Mononuclear cell (primary cell): Measurements from ENCODE around the gene CILP2. TPM values are rescaled to one million over a fixed set of nuclear protein-coding genes. Genes with fewer than 3 reads are reported as not detected.

Experiments
- H3K27me3 ChIP-seq: 2 replicates; pipeline ENCODE4 v1.6.0; 2011; ENCODE audit warnings: low read length, control low read depth; ENCODE audit not compliant: insufficient read depth
- H3K4me1 ChIP-seq: 2 replicates; pipeline ENCODE4 v1.5.1; 2011; ENCODE audit warnings: mild to moderate bottlenecking, low read length, control low read depth; ENCODE audit not compliant: insufficient read depth
- H3K4me3 ChIP-seq: 2 replicates; pipeline ENCODE4 v1.5.1; 2011; ENCODE audit warnings: mild to moderate bottlenecking, low read length, moderate library complexity
- H3K9me3 ChIP-seq: 2 replicates; pipeline ENCODE4 v1.5.1; 2011; ENCODE audit warnings: low read depth, mild to moderate bottlenecking, control low read depth, low read length
- total RNA-seq: library from RNA; depleted of rRNA; stranded (reverse); fragments of >200 nt; gene quantifications from one replicate; pipeline ENCODE4 v1.2.3, GENCODE V29; 2012

CILP2 gene
- total RNA-seq, 1 donor: 0.31 TPM

DNA sequence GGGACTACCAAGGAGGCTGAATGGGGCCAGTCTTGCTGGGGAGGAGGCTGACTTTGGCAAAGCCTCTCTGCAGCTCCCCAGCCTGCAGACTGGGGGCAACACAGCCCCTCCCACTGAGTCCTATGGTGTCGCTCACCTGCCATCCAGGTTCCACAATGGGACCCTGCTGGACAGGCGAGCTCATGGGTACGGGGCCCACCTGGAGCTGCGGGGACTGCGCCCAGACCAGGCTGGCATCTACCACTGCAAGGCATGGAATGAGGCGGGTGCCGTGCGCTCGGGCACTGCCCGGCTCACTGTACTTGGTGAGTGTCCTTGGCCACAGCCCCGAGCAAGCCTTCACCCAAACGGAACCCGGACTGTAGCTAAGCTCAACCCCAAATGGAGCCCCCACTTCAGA is 5.0 kb downstream of the CILP2 start:
- no peaks in the 10 kb centered on the region for H3K9me3 ChIP-seq
- H3K4me3 ChIP-seq: no peak overlapping the region
- H3K4me1 ChIP-seq: peaks cover 28% of the 10 kb centered on the region
- peaks cover 15% of the 10 kb centered on the region for H3K27me3 ChIP-seq

- peaks cover 10% of the 10 kb centered on the region for H3K27me3 ChIP-seq
Measured at GRCh38 chr19:19543640-19544039, 5.6 kb downstream of the CILP2 start.

DNA sequence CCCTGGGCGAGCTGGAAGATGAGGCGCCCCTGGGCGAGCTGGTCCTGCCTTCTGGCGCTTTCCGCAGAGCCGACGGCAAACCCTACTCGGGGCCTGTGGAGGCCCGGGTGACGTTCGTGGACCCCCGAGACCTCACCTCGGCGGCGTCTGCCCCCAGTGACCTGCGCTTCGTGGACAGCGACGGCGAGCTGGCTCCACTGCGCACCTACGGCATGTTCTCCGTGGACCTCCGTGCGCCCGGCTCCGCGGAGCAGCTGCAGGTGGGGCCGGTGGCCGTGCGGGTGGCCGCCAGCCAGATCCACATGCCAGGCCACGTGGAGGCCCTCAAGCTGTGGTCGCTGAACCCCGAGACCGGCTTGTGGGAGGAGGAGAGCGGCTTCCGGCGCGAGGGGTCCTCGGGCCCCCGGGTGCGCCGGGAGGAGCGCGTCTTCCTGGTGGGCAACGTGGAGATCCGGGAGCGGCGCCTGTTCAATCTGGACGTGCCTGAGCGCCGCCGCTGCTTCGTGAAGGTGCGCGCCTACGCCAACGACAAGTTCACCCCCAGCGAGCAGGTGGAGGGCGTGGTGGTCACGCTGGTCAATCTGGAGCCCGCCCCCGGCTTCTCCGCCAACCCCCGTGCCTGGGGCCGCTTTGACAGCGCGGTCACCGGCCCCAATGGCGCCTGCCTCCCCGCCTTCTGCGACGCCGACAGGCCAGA is 6.3 kb downstream of the CILP2 start:
- Histone ChIP-seq H3K4me1 (peaks cover 24% of the 10 kb centered on the region), H3K9me3 (no peaks in the 10 kb centered on the region), H3K27me3 (peaks cover 7% of the 10 kb centered on the region), H3K4me3 (no peak overlapping the region)

More at GRCh38 chr19:19543640-19544039, 5.6 kb downstream of the CILP2 start:
- Histone ChIP-seq H3K4me3 (no peak overlapping the region), H3K9me3 (no peaks in the 10 kb centered on the region), H3K4me1 (peaks cover 24% of the 10 kb centered on the region)

- no peak overlapping the region for H3K4me3 ChIP-seq
- peaks cover 24% of the 10 kb centered on the region for H3K4me1 ChIP-seq
- no peaks in the 10 kb centered on the region for H3K9me3 ChIP-seq
- H3K27me3 ChIP-seq: peaks cover under 1% of the 10 kb centered on the region
Measured at GRCh38 chr19:19544954-19545591, 7.0 kb downstream of the CILP2 start.

- Histone ChIP-seq H3K4me1 (peaks cover 21% of the 10 kb centered on the region), H3K27me3 (no peaks in the 10 kb centered on the region), H3K4me3 (no peak overlapping the region)
Measured at GRCh38 chr19:19545707-19546106, 7.6 kb downstream of the CILP2 start.

GRCh38 chr19:19546751-19547162 is 8.7 kb downstream of the CILP2 start:
- no peak overlapping the region for H3K4me3 ChIP-seq
- H3K9me3 ChIP-seq: no peaks in the 10 kb centered on the region
- H3K27me3 ChIP-seq: no peaks in the 10 kb centered on the region
- peaks cover 11% of the 10 kb centered on the region for H3K4me1 ChIP-seq

More at GRCh38 chr19:19545707-19546106, 7.6 kb downstream of the CILP2 start:
- H3K9me3 ChIP-seq: no peaks in the 10 kb centered on the region

DNA sequence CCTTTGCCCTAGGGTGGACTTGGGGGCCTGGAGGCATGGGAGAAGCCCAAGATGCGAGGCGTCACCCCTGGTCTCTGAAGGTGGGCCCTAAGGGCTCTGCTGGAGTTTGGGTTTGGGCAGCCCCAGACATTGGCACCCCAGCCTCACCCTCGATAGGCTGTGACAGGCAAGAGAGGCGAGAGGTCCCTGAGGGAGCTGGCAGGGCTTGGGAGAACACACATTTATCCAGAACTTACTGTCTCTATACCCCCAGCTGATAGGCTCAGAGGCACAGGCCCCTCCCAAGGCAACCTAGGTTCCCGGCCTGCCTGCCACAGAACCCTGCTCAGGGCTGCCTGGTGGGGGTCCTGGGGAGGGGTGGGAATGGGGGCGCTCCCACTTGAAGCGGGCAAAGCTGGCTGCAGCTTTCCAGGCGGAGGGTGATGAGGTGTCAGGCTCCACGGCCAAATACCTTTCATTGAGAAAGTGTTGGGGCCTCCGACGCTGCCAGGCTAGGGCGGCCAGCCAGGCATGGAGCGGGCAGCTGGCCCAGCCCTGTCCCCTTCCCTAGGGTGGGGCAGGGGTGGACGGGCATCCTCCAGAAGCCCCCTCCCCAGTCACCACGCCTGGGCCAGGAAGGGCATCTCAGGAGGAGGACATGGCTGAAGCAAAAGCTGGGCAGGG is 9.7 kb downstream of the CILP2 start:
- no peaks in the 10 kb centered on the region for H3K27me3 ChIP-seq

GRCh38 chr19:19548915-19549759 is 11.1 kb downstream of the CILP2 start:
- H3K4me1 ChIP-seq: no peaks in the 10 kb centered on the region
- H3K27me3 ChIP-seq: no peaks in the 10 kb centered on the region

More for the DNA sequence above, 9.7 kb downstream of the CILP2 start:
- peaks cover under 1% of the 10 kb centered on the region for H3K4me1 ChIP-seq
- no peak overlapping the region for H3K4me3 ChIP-seq
- H3K9me3 ChIP-seq: no peaks in the 10 kb centered on the region

DNA sequence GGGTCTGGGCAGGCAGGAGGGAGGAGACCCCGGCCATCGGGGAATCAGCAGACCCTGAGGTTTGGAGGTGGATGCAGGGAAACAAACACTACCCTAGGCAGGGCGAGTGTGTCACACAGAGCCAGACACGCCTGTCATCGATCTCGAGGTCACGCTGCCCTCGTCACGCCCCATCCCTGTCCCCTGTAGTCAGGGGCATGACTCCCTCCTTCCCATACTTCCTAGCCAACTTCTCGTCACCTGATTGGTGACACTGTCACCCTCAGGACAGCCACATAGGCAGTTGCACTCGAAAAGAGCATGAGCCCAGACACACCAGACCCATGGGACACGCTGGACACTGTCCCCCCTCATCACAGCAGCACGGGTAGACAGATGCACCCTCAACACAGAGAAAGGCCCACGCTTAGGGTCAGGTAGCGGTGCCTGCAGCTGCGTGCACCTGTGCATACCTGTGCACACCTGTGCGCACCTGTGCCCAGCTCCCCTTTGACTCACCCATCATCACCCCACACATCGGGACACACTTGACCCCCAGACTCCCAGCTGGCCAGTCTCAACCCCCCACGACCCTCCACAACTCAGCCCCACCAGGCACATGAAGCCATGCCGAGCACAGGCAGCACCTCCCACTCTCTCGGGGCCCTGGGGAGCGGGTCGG is 11.9 kb downstream of the CILP2 start:
- no peak overlapping the region for H3K4me3 ChIP-seq
- no peaks in the 10 kb centered on the region for H3K4me1 ChIP-seq
- H3K9me3 ChIP-seq: no peaks in the 10 kb centered on the region
- H3K27me3 ChIP-seq: no peaks in the 10 kb centered on the region

More at GRCh38 chr19:19548915-19549759, 11.1 kb downstream of the CILP2 start:
- Histone ChIP-seq H3K9me3 (no peaks in the 10 kb centered on the region), H3K4me3 (no peak overlapping the region)

- Histone ChIP-seq H3K4me3 (no peak overlapping the region), H3K9me3 (no peaks in the 10 kb centered on the region), H3K27me3 (no peaks in the 10 kb centered on the region), H3K4me1 (no peaks in the 10 kb centered on the region)
Measured at GRCh38 chr19:19550485-19550929, 12.4 kb downstream of the CILP2 start.

DNA sequence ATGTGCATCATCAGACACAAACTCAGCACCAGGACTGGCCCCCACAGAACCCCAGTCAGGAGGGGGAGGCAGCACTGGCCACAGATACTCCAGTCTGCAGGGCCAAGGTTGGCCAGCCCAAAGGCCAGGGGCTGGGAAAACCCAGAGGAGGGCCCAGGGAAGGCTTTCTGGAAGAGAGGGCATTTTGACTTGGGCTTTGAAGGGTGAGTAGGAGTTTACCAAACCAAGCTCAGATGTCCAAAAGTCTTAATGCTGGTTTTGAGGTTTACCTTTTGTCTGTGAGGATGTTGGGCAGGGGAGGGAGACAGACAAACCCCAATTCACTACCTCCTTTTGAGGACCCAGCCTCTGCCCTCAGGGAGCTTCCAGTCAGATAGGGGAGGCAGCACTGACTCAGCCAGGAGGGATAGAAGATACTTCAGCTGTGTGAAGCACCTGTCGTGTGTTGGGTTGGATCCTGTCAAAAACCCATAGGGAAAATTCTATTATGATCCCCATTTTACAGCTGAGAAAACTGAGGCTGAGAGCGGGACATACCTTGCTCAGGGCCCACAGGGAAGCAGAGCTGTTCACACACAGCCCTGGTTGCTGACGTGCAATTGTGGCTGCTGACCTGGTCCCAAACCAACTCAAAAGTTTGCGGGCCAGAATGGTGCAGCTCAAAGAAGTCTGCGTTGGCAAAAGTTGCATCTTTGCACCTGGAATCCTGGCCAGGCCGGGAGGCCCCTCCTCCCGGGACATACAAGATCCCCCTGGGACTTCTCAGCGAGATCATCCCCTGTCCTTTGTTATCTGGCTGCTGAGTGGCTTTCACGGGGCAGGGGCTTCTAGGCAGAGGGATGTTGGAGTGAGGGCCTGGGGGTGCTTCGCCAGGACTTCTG is 13.1 kb downstream of the CILP2 start:
- no peaks in the 10 kb centered on the region for H3K4me1 ChIP-seq
- H3K4me3 ChIP-seq: no peak overlapping the region
- H3K9me3 ChIP-seq: no peaks in the 10 kb centered on the region
- H3K27me3 ChIP-seq: no peaks in the 10 kb centered on the region

DNA sequence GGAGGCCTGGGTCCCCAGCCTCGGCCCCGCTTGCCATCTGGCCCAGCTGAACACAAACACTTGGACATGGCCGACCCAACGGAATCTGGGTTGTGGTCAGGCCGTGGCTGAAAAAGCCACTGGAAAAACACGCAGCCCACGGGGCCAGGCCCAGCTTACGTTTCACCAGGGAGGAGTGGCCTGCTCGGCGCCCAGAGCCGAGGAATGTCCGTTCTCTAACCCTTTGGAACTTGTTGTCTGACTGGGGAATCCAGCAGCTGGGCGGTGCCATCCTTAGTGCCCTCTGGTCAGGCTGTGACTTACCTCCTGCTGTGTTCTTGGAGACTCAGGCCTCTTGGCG is 13.8 kb downstream of the CILP2 start:
- Histone ChIP-seq H3K4me3 (no peak overlapping the region), H3K4me1 (no peaks in the 10 kb centered on the region), H3K27me3 (no peaks in the 10 kb centered on the region), H3K9me3 (no peaks in the 10 kb centered on the region)

DNA sequence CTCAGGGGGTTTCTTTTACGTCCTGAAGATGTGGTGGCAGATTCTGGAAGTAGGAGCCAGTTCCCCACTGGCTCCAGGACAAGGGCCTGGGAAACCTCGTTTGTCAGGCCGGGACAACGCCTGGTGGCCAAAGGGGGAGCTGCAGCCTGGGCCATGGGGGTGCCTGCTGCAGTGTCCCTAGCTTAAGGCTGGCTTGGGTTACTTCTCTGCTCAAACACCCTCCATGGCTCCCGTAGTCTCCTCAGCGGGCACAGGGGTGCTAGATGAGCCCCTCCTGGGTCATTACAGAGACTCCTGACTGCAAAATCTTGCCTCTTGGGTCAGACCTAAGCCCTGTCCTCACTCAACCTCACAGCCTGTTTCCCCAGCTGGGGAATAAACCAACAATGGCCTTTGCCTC is 14.7 kb downstream of the CILP2 start:
- Histone ChIP-seq H3K4me3 (no peak overlapping the region), H3K27me3 (no peaks in the 10 kb centered on the region), H3K4me1 (no peaks in the 10 kb centered on the region), H3K9me3 (no peaks in the 10 kb centered on the region)

DNA sequence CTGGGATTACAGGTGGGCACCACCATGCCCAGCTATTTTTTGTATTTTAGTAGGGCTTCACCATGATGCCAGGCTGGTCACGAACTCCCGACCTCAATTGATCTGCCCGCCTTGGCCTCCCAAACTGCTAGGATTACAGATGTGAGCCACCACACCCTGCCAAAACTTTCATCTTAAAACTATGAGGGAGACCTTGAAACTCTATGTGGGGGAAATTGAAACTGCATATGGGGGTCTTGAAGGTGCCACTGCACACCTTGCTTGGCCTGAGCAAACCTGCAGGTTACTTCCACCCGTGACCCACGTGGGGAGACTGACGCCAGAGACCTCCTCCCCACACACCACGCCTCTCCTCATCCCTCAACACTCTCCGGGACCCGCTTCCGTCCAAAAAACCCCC is 15.6 kb downstream of the CILP2 start:
- H3K4me3 ChIP-seq: no peak overlapping the region
- H3K9me3 ChIP-seq: no peaks in the 10 kb centered on the region
- H3K27me3 ChIP-seq: no peaks in the 10 kb centered on the region
- H3K4me1 ChIP-seq: no peaks in the 10 kb centered on the region
